SK-N-SH treated with all-trans-retinoic acid at 6 μM for 48 hours (cell line): Measurements from ENCODE around the gene EDIL3.
"Not testable (repeated sequence)": the region's sequence is repeated elsewhere in the genome, so short reads cannot be mapped to it uniquely, and the experiment has no call there.

Source experiments
- ARNTL ChIP-seq: fragments of 450-650 bp; formaldehyde crosslinking; IDR thresholded peaks from 2 replicates; pipeline ENCODE4 v1.5.0; 2020; ENCODE audit warnings: low read depth, mild to moderate bottlenecking, moderate library complexity, borderline replicate concordance
- CREB5 ChIP-seq: fragments of 250-450 bp; sonication (Bioruptor Pico); IDR thresholded peaks from 2 replicates; pipeline ENCODE4 v1.5.1; 2020; ENCODE audit warnings: low read depth, mild to moderate bottlenecking, moderate library complexity
- CSDC2 ChIP-seq: fragments of 250-450 bp; sonication (Bioruptor Pico); IDR thresholded peaks from 2 replicates; pipeline ENCODE4 v1.5.0; 2020; ENCODE audit warnings: mild to moderate bottlenecking, moderate library complexity
- GLIS3 ChIP-seq: fragments of 250-450 bp; sonication (Bioruptor Pico); IDR thresholded peaks from 2 replicates; pipeline ENCODE4 v1.5.0; 2020; ENCODE audit warnings: mild to moderate bottlenecking, moderate library complexity
- OSR1 ChIP-seq: fragments of 250-450 bp; sonication (Bioruptor Pico); IDR thresholded peaks from 2 replicates; pipeline ENCODE4 v1.8.0; 2022; ENCODE audit warnings: moderate library complexity, mild to moderate bottlenecking, inconsistent platforms
- RARB ChIP-seq: fragments of 250-450 bp; sonication (Bioruptor Pico); IDR thresholded peaks from 2 replicates; pipeline ENCODE4 v1.8.0; 2021; ENCODE audit warnings: mild to moderate bottlenecking, moderate library complexity
- SNAI2 ChIP-seq: fragments of 250-450 bp; sonication (Bioruptor Pico); IDR thresholded peaks from 2 replicates; pipeline ENCODE4 v1.5.0; 2020; ENCODE audit warnings: mild to moderate bottlenecking, moderate library complexity
- ZNF565 ChIP-seq: fragments of 450-650 bp; formaldehyde crosslinking; conservative IDR thresholded peaks from 2 replicates; pipeline ENCODE4 v1.5.0; 2020; ENCODE audit warnings: low read depth, mild to moderate bottlenecking, moderate library complexity
- TF ChIP-seq, protein P1 (sequence below): fragments of 250-450 bp; sonication (Bioruptor Pico); IDR thresholded peaks from 2 replicates; pipeline ENCODE4 v1.8.0; 2020; ENCODE audit warnings: mild to moderate bottlenecking, moderate library complexity, borderline replicate concordance

DNA sequence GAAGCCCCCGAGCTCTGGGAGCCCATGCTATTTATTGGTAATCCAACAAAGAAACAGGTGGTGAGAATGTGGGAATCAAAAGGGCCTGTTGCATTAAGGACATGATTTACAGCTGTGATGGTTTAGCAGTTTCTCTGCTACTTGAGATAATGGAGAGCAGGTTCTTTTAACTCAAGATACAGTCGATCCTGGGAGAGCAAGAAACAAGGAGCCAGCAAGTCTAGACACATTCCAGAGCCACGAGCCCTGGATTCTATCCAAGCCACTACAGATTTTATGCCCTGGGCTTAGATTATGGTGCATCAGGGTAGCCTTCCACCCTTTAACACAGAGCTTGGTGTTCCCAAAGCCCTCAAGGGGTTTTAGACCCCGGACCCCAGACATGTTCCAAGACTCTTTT lies 87.0 kb downstream of the EDIL3 start:
- TF ChIP-seq ARNTL (CRISPR knock-in tag); SNAI2 (CRISPR knock-in tag); RARB (CRISPR knock-in tag); ZNF565 (CRISPR knock-in tag); GLIS3 (CRISPR knock-in tag); CREB5 (CRISPR knock-in tag); OSR1 (CRISPR knock-in tag); CSDC2: not testable (repeated sequence)
- TF ChIP-seq, protein P1, sequence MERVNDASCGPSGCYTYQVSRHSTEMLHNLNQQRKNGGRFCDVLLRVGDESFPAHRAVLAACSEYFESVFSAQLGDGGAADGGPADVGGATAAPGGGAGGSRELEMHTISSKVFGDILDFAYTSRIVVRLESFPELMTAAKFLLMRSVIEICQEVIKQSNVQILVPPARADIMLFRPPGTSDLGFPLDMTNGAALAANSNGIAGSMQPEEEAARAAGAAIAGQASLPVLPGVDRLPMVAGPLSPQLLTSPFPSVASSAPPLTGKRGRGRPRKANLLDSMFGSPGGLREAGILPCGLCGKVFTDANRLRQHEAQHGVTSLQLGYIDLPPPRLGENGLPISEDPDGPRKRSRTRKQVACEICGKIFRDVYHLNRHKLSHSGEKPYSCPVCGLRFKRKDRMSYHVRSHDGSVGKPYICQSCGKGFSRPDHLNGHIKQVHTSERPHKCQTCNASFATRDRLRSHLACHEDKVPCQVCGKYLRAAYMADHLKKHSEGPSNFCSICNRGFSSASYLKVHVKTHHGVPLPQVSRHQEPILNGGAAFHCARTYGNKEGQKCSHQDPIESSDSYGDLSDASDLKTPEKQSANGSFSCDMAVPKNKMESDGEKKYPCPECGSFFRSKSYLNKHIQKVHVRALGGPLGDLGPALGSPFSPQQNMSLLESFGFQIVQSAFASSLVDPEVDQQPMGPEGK (CRISPR knock-in tag), result not testable (repeated sequence)
